Caco-2 (cell line): ENCODE data around the gene OR2V1. TPM values are rescaled to one million over a fixed set of nuclear protein-coding genes. Genes with fewer than 3 reads are reported as not detected.

Source experiments
- BruUV-seq: library from RNA; stranded (reverse); fragments of 400-500 nt; replicated peaks from 2 replicates; lab custom pipeline; 2021; lab: Mats Ljungman, UMichigan
- CTCF ChIA-PET: fragments of 300-600 bp; sonication (Branson Sonifier 250); formaldehyde crosslinking; loops from one replicate; lab custom pipeline; 2022; ENCODE audit warnings: antibody characterized with exemption; lab: Charles Lee
- POLR2A ChIA-PET: fragments of 300-600 bp; sonication (Branson Sonifier 250); formaldehyde crosslinking; loops from one replicate; lab custom pipeline; 2022; ENCODE audit warnings: antibody characterized with exemption; lab: Charles Lee
- DNase-seq, 2 experiments: peaks; one replicate each; pipeline versions ENCODE4 v3.0.0 to v3.0.0-alpha.2; 2020 to 2022
- H3K27me3 ChIP-seq: replicated peaks from 2 replicates; pipeline ENCODE4 v1.6.0; 2011; ENCODE audit warnings: low read length; ENCODE audit not compliant: control insufficient read depth, insufficient read depth
- H3K36me3 ChIP-seq: 2 replicates; pipeline ENCODE4 v1.5.1; 2011; ENCODE audit warnings: low read length; ENCODE audit not compliant: control insufficient read depth, insufficient read depth
- H3K4me1 ChIP-seq: fragments of 250-450 bp; sonication (Bioruptor Pico); 2 replicates; pipeline ENCODE4 v1.5.1; 2020; ENCODE audit warnings: mild to moderate bottlenecking
- H3K4me3 ChIP-seq: 2 replicates; pipeline ENCODE4 v1.5.1; 2011; ENCODE audit warnings: low read depth, mild to moderate bottlenecking, control low read depth, low read length
- H3K9me3 ChIP-seq: fragments of 250-450 bp; sonication (Bioruptor Pico); 2 replicates; pipeline ENCODE4 v1.5.1; 2020; ENCODE audit warnings: mild to moderate bottlenecking, moderate library complexity
- H3K27ac Mint-ChIP-seq: one replicate; pipeline ENCODE4 v1.8.0; 2022; ENCODE audit warnings: mixed read lengths; ENCODE audit not compliant: unreplicated experiment
- H3K27me3 Mint-ChIP-seq: one replicate; pipeline ENCODE4 v1.8.0; 2022; ENCODE audit warnings: mixed read lengths; ENCODE audit not compliant: insufficient read depth, unreplicated experiment
- H3K36me3 Mint-ChIP-seq: one replicate; pipeline ENCODE4 v1.8.0; 2022; ENCODE audit warnings: mild to moderate bottlenecking, mixed read lengths; ENCODE audit not compliant: insufficient read depth, unreplicated experiment
- H3K4me1 Mint-ChIP-seq: one replicate; pipeline ENCODE4 v1.8.0; 2022; ENCODE audit warnings: low read depth, mixed read lengths; ENCODE audit not compliant: unreplicated experiment
- H3K4me3 Mint-ChIP-seq: one replicate; pipeline ENCODE4 v1.8.0; 2022; ENCODE audit warnings: mild to moderate bottlenecking, moderate library complexity, mixed read lengths; ENCODE audit not compliant: unreplicated experiment
- H3K9me3 Mint-ChIP-seq: one replicate; pipeline ENCODE4 v1.8.0; 2022; ENCODE audit warnings: mixed read lengths; ENCODE audit not compliant: unreplicated experiment
- intact Hi-C: fragments of 100-400 bp; cut with micrococcal nuclease; formaldehyde crosslinking; loops from one replicate; pipeline ENCODE4 v1.10.0; 2022; ENCODE audit not compliant: unreplicated experiment
- total RNA-seq: library from RNA; stranded (reverse); gene quantifications from 2 replicates; pipeline ENCODE4 v1.2.3, GENCODE V29; 2022
- TF ChIP-seq, protein P1 (sequence below), 2 experiments: fragments of 200-600 bp in 1 of 2; IDR thresholded peaks; 1 replicate in 1 of 2; 2 replicates in 1 of 2; pipeline versions ENCODE4 v1.5.1 to v1.8.0; 2011 to 2022; ENCODE audit warnings: antibody characterized with exemption in 1 of 2, control low read depth in 1 of 2, inconsistent platforms in 1 of 2, low read depth in 1 of 2, low read length in 1 of 2, mild to moderate bottlenecking in 1 of 2, moderate library complexity in 1 of 2; ENCODE audit not compliant: insufficient read depth in 1 of 2, severe bottlenecking in 1 of 2, unreplicated experiment in 1 of 2

Gene OR2V1
- total RNA-seq, 1 experiment from 2014 or later = not detected

DNA sequence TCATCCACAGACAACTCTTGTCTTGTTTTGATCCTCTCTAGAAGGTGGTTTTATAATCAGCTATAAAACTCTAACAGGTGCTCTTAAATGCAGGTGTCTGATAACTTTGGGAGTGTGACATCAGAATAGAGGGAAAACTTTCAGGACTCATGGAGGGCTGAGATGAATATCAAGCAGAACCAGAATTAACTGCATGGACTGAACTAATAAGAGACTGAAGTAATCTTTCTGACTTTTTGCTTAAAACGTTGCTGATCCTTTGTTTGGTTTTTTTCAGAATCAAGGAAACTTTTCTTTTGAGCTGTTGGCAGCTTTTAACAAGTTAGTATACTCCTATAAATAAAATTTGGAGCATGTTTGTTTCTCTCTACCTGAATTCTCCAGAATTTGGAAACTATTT is 14.2 kb upstream of the OR2V1 start:
- no peak for DNase-seq
- no peak overlapping the region for H3K27ac Mint-ChIP-seq
- H3K9me3 Mint-ChIP-seq = no peaks in the 10 kb centered on the region
- H3K36me3 Mint-ChIP-seq = no peaks in the 10 kb centered on the region
- TF ChIP-seq, protein P1, sequence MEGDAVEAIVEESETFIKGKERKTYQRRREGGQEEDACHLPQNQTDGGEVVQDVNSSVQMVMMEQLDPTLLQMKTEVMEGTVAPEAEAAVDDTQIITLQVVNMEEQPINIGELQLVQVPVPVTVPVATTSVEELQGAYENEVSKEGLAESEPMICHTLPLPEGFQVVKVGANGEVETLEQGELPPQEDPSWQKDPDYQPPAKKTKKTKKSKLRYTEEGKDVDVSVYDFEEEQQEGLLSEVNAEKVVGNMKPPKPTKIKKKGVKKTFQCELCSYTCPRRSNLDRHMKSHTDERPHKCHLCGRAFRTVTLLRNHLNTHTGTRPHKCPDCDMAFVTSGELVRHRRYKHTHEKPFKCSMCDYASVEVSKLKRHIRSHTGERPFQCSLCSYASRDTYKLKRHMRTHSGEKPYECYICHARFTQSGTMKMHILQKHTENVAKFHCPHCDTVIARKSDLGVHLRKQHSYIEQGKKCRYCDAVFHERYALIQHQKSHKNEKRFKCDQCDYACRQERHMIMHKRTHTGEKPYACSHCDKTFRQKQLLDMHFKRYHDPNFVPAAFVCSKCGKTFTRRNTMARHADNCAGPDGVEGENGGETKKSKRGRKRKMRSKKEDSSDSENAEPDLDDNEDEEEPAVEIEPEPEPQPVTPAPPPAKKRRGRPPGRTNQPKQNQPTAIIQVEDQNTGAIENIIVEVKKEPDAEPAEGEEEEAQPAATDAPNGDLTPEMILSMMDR (IDR thresholded peaks at IDR 0.05; ENCODE audit: insufficient read depth in 1 of 2, low read depth in 1 of 2, low read length in 1 of 2, severe bottlenecking in 1 of 2, unreplicated experiment in 1 of 2) = no peak
- no TSS peak for BruUV-seq
- H3K4me3 Mint-ChIP-seq = no peak overlapping the region
- H3K27me3 ChIP-seq = no peaks in the 10 kb centered on the region
- H3K4me3 ChIP-seq = no peak overlapping the region
- ChIA-PET CTCF (no interaction called here), POLR2A (no interaction called here)
- H3K9me3 ChIP-seq = no peaks in the 10 kb centered on the region
- H3K4me1 Mint-ChIP-seq = peaks cover 7% of the 10 kb centered on the region
- intact Hi-C loops = no loop called here
- no peaks in the 10 kb centered on the region for H3K36me3 ChIP-seq
- H3K4me1 ChIP-seq = no peaks in the 10 kb centered on the region
- H3K27me3 Mint-ChIP-seq = peaks cover 14% of the 10 kb centered on the region

DNA sequence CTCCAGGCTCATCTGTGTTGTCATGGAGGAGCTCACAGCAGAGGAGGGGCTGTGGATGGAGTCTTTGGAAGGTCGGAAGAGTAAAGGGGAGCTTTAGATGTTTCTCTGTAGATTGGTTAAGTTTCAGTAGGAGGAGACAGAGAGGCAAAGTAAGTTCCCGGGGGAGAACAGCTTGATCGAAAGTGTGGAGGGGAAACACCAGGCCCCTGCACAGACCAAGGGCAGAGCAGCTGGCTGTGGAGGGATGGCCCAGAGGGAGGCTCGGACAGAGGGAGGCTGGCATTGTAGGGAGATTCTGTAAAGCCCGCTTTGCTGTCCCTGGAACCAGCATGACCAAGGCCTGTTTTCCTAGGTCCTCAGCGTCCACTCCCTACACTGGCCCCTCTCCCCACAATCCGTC is 11.1 kb upstream of the OR2V1 start:
- H3K27me3 Mint-ChIP-seq = peaks cover 9% of the 10 kb centered on the region
- Histone ChIP-seq H3K27me3 (no peaks in the 10 kb centered on the region), H3K4me1 (no peaks in the 10 kb centered on the region), H3K4me3 (no peak overlapping the region), H3K36me3 (no peaks in the 10 kb centered on the region), H3K9me3 (no peaks in the 10 kb centered on the region)
- no peaks in the 10 kb centered on the region for H3K4me1 Mint-ChIP-seq
- BruUV-seq = no TSS peak
- no peak for DNase-seq
- intact Hi-C loops = no loop called here
- no peaks in the 10 kb centered on the region for H3K36me3 Mint-ChIP-seq
- H3K27ac Mint-ChIP-seq = no peak overlapping the region
- no peak overlapping the region for H3K4me3 Mint-ChIP-seq
- no peaks in the 10 kb centered on the region for H3K9me3 Mint-ChIP-seq
- TF ChIP-seq, protein P1 (IDR thresholded peaks at IDR 0.05; ENCODE audit: insufficient read depth in 1 of 2, low read depth in 1 of 2, low read length in 1 of 2, severe bottlenecking in 1 of 2, unreplicated experiment in 1 of 2) = no peak
- ChIA-PET CTCF (interaction anchor here (0.6 kb wide), 2 partner anchors 273 to 282 kb away, joined by 3 to 11 read pairs; no protein-coding TSS in a partner anchor), POLR2A (no interaction called here)

DNA sequence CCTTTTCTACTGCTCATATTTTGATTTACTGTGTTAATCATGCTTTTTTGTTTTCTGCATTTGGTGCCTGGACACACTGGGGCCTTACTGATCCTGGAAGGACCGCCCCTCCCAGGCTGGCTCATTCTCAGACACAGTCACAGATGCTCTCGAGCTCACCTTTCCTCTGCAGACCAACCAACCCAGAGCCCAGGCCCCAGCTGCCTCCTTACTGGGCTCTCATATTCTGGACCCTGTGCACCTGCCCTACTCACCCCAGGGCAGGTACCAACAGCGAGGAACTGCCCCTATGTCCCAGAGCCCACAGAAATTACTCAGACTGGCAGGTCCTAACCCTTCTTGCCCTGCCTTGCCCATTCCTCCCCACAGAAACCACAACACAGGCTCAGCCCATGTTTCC is 9.8 kb upstream of the OR2V1 start:
- intact Hi-C loops = no loop called here
- Histone ChIP-seq H3K4me1 (no peaks in the 10 kb centered on the region), H3K27me3 (no peaks in the 10 kb centered on the region), H3K4me3 (no peak overlapping the region), H3K9me3 (no peaks in the 10 kb centered on the region), H3K36me3 (no peaks in the 10 kb centered on the region)
- H3K4me1 Mint-ChIP-seq = no peaks in the 10 kb centered on the region
- H3K27ac Mint-ChIP-seq = no peak overlapping the region
- H3K4me3 Mint-ChIP-seq = no peak overlapping the region
- POLR2A ChIA-PET = no interaction called here
- BruUV-seq = no TSS peak
- no peak for DNase-seq
- H3K9me3 Mint-ChIP-seq = no peaks in the 10 kb centered on the region
- H3K27me3 Mint-ChIP-seq = peaks cover 6% of the 10 kb centered on the region
- no peaks in the 10 kb centered on the region for H3K36me3 Mint-ChIP-seq
- CTCF ChIA-PET = no interaction called here
- TF ChIP-seq, protein P1 (IDR thresholded peaks at IDR 0.05; ENCODE audit: insufficient read depth in 1 of 2, low read depth in 1 of 2, low read length in 1 of 2, severe bottlenecking in 1 of 2, unreplicated experiment in 1 of 2) = no peak
